Measurements from ENCODE around the gene EAPP.

DNA sequence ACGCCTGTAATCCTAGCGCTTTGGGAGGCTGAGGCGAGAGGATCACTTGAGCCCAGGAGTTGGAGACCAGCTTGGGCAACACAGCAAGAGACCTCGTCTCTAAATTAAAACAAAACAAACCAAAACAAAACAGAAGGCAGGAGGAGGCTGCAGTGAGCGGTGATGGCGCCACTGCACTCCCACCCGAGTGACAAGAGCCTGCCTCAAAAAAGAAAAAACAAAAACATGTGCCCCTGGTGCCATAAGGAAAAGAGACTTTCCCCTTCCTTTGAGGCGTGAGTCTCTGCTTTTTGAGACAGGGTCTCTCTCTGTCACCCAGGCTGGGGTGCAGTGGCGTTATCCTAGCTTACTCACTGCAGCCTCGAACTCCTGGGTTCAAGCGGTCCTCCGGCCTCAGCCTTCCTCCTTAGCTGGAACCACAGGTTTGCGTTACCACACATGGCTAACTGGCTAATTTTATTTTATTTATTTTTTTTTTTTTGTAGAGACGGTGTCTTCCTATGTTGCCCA, 9.0 kb upstream of the EAPP start:
- TF ChIP-seq, protein P1, sequence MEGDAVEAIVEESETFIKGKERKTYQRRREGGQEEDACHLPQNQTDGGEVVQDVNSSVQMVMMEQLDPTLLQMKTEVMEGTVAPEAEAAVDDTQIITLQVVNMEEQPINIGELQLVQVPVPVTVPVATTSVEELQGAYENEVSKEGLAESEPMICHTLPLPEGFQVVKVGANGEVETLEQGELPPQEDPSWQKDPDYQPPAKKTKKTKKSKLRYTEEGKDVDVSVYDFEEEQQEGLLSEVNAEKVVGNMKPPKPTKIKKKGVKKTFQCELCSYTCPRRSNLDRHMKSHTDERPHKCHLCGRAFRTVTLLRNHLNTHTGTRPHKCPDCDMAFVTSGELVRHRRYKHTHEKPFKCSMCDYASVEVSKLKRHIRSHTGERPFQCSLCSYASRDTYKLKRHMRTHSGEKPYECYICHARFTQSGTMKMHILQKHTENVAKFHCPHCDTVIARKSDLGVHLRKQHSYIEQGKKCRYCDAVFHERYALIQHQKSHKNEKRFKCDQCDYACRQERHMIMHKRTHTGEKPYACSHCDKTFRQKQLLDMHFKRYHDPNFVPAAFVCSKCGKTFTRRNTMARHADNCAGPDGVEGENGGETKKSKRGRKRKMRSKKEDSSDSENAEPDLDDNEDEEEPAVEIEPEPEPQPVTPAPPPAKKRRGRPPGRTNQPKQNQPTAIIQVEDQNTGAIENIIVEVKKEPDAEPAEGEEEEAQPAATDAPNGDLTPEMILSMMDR (IDR thresholded peaks at IDR 0.05) = no peak
- TF ChIP-seq POLR2A (IDR thresholded peaks at IDR 0.05) = no peak
